ENCODE results near the gene VPS13D.
A peak's percentile ranks its signal among the peaks of the same experiment; 100 is the strongest.

The VPS13D gene

DNA sequence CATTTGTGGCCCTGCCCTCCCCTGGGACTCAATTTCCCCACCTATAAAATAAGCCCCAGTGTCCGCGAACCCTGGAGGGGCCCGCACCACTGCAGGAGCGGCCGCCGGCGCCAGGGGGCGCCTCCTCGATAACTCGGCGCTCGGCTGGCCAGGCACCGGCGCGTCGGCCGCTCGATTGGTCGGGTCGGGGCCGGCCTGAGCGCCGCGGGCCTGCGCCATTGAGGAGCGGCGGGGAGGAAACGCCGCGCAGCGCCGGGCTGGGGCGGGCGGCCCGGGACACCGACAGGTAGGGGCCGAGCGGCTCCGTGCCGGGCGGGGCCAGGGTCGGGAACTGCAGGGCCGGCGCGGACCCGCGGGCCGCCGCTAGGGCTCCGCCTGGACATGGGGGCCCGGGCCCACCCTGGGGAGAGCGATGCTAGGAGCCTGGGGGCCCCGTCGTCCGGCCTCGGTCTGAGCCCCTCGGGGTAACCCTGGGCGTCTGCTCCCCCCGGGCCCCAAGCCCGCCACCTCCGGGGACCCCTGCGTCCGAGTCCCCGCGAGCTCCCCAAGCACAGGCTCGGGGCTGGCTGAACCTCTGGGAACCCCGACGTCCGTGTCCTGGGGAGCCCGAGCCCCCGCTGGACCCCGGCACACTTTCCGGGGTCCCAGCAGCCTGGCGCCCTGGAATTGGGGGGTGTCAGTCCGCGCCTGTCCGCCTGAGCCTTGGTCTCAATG, at the start of gene VPS13D:
Gene VPS13D, plus strand, starts transcription at position 196 of the 714 bp plus-strand sequence. CDS start 4,237 bp downstream, outside the sequence.
- DNase-seq (ENCODE audit: low read depth): peak; percentile 69

DNA sequence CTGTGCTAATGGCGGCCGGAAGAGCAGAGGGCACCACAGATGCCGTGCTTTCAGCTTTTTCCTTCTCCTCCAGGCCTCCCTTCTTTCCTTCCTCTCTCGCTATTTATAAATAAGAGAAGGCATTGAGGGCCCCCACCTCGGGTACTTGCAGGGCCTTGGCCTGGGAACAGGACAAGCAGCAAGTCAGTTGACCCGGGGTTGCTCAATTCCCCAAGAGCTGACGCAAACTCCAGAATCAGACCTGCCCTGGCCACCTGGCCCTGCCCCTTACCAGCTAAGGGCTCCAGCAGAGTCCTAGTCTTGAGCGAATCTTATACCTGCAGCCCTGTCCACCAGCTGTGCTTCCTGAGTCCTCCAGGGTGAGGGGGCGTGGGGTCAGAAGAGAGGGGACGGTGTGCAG, 49.5 kb upstream of the VPS13D start:
- no peak for DNase-seq (ENCODE audit: low read depth)

DNA sequence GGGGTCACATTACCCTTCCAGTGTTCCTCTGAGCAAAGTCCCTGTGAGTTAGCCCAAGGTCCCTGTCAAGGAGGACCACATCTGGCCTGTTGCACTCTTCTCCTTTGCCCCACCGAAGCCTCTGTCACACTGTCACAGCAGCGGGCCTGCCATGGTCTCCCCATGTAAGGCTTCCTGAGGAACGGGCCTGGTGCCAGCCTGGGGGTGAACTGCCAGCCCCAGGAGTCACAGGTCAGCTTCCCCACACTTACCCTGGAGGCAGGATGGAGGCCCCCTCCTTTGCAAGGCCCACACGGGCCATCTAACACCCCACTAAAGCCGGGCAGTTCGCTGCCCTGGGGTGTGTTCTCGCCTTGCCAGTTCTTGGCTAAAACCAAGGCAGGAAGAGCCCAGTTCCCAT, 48.9 kb upstream of the VPS13D start:
- DNase-seq (ENCODE audit: low read depth): no peak

DNA sequence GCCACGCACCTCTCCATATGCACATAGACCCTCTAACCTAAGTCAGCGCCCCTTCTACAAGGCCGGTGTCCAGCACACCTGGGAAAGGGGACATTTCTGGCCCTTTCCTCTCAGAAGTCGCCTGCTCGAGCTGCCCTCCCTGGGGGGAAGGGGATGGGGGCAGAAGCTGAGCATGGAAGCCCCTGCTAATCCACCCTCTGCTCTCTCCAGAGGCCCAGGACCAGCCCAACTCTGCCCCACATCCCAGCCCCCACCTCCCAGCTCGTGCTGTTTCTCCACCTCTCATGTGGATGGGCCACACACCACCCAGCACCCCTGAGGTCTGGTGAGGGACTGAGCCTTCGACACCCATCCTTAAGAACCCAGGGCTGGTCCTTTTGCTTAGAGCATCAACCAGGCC, 48.3 kb upstream of the VPS13D start:
- DNase-seq (ENCODE audit: low read depth): no peak

DNA sequence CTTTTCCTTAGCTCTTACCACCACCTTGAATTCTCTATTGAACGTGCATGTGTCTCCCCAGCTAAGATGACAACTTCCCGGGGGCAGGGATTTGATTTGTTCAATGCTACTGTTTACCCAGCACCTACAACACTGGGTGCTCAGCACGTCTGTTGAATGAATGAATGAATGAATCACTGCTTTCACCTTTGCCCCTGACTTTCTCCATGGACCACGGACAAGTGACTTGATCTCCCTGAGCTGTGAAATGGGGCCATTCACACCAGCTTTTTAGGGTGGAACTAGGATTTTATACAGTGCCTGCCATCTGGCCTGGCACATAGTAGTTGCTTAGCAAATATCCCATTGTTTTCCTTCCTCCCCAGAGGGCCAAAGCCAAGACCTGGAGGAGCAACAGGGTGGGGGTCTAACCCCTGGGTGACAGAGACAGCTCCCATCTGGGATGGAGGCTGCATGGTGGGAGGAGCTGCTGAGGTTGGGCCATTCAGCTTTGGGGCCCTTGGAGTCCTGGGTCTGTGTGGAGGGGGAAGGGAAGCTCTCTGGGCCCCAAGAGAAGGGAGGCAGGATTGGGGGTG, 47.3 kb upstream of the VPS13D start:
- no peak for DNase-seq (ENCODE audit: low read depth)

GRCh38 chr1:12183095-12183794, 46.6 kb upstream of the VPS13D start:
- no peak for DNase-seq (ENCODE audit: low read depth)

DNA sequence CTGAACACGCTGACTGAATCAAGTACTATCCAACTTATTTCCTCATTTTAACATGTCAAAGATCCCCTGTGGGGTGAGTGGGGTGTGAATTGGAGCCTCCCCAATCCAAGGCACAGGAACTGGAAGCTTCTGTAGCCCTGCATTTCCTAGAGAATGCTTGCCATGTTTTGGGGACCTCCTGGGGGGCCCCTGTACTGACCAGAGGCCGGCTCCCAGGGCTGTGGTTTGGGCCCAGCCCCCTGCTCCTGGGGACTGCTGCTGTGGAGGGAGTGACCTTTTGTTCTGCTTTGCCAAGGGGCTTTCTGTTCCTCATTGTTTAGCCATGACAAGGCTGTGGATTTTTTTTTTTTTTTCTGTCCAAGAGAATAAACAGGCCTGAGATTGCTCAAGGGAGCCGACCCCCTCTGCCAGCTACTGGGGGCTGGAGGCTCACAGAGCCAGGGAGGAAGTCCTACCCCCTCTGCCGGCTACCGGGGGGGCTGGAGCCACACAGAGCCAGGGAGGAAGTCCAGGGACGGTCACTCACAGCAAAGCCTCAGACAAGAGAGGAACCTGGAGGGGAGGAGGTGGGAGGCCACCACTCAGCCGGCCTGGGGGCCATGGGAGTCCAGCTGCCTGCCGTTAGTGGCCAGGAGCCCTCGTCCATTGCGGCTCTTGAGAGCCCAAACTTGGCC, 45.7 kb upstream of the VPS13D start:
- no peak for DNase-seq (ENCODE audit: low read depth)

- DNase-seq (ENCODE audit: low read depth): no peak
Measured at GRCh38 chr1:12185036-12185917, 44.6 kb upstream of the VPS13D start.

DNA sequence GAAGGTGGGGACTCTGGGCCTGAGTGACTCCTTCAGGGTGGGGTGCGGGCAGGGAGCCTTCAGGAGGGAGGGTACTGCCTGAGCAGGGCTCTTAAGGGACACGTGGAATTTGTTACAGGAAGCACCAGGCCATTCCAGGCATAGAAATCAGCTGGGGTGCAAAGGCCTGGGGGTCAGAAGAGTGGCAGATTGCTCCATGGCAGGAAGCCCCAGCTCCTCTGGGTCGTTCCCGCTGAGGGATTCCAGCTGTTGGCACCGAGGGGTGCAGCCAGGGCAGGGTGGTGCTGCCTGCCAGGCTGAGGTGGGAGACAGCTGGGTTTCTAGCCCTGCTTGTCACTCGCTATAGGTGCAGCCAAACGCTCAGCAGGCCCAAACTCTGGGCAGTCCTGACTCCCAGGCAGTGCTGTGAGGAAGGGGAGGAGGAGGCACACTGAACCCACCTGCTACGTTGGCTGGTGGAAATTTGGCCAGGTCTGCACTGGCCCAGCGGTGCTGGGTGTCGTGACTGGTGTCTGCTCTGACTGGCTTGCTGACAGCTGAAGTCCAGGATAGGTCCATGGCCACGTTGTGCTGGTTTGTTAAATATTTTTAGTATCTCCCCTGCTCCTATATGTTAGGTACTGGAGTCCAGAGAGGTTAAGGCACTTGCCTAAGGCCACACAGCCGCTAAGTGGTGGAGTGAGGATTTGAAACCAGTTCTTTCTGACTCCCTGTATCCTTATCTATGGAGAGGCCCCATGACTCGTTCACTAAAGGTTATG, 43.7 kb upstream of the VPS13D start:
- DNase-seq (ENCODE audit: low read depth): no peak

GRCh38 chr1:12186679-12186985, 43.2 kb upstream of the VPS13D start:
- DNase-seq (ENCODE audit: low read depth): no peak

DNA sequence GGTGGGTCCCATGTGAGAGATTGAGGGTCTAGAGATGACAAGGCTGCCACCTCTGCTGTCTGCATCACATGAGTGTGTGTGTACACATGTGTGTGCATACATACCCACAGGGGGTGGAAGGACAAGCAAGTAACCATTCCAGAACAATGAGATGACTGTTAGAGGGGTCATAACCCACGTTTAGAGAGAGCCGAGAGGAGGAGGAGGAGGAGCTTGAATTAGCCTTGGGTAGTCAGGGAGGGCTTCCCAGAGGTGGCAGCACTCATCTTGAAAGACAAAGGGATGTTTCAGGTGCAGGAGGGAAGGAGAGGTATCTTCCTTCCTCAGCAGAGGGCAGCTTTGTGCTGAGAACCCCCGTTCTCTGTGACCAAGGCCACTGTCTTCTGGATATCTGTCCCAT, 41.7 kb upstream of the VPS13D start:
- DNase-seq (ENCODE audit: low read depth): no peak

DNA sequence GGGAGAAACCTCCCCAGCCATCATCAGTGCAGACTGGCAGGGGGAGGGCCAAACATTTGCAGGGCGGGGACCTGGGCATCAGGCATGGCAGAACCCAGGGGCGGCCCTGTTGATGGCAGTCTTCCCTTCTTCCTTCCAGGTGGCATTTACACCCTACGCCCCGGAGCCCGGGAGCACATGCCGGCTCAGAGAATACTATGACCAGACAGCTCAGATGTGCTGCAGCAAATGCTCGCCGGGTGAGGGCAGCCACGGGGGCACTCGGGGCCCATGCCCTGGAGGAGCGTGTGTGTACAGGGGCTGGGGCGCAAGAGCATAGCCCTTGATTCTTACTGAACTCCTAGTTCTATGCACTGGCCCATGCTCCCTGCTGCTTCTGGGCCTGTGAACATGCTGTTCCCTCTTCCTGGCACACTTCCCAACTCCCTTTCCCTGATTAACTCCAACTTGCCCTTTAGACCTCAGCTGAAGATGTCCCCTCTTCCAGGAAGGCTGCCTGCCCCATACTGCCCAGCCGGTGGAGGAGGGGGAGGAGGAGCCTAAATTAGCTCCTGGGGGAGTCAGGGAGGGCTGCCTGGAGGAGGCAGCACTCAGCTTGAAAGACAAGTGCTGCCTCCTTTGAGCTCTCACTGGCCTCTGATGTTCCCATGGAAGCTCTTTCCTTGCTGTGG, 41.0 kb upstream of the VPS13D start:
- no peak for DNase-seq (ENCODE audit: low read depth)

DNA sequence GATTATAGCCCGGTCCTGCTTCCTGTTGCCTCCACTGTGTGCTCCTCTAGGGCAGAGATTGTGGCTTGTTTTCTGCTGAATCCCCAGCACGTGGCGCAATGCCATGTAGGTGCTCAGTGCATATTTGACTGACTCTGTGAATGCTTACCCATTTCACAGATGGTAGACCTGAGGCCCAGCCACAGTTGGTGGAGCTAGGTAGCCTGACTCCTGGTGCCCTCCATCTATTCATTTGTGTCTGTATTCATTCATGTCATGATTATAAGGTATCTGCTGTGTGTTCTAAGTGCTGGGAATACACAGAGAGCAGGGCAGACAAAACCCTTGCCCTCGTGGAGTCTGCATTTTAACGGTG, 40.5 kb upstream of the VPS13D start:
- no peak for DNase-seq (ENCODE audit: low read depth)

- no peak for DNase-seq (ENCODE audit: low read depth)
Measured at GRCh38 chr1:12191242-12192032, 38.4 kb upstream of the VPS13D start.

DNA sequence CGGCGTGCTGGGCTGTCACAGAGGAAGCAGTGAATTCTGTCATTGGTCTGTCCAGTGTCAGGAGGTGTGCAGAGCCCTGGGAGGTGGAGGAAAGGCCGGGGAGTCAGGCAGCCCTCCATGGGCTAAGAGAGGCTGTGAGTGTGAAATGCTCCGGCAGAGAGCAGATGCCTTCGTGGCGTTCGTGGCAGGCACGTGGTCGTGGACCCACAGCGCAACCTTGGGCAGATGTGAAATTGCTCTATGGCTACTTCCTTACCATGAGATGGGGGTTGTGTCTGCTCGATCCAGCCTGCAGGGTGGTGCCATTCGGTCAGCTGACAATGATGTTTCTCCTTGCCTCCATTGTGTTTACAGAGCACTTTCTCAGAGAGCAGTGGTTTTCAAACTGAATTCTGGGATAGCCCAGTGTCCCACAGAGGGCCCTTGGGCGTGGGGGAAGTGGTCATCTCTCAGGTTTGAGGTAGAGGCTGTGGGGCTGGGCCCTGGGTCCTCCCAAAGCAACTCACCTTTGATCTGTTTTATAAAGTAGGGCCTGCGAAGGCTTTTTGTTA, 35.1 kb upstream of the VPS13D start:
- no peak for DNase-seq (ENCODE audit: low read depth)

DNA sequence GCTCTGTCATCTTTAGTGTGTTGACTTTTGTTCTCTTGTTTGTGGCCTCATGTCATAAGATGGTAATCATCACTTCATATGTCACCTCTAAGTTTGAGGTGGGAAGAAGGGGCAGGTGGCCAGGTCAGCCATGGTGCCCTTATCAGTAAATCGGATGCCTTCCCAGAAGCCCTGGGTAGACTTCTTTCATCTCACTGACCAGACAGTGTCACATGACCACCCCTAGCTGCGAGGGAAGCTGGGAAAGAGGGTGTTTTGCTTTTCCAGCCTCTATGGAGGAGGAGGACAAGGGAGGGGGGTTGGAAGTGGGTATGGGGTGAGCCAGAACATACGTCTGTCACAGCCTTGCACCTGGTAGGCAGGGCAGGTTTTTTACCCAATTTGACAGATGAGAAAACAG, 34.4 kb upstream of the VPS13D start:
- no peak for DNase-seq (ENCODE audit: low read depth)

GRCh38 chr1:12196641-12197482, 33.0 kb upstream of the VPS13D start:
- no peak for DNase-seq (ENCODE audit: low read depth)

DNA sequence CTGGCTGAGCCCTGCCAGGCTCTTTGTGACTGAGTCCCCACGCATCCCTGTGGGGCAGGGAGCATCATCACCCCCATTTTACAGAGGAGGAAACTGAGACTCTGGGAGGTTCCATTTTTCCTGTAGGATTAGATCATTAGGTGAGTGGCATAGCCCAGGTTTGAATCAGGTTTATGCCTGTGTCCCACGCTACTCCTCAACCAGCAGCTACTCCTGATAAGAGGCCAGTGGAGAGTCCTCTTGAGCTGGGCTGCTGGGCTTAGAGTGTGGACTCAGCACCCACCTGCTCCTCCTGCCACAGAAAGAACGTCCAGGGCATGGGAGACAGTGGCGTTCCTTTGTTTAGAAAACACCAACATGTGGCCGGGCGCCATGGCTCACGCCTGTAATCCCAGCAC, 32.3 kb upstream of the VPS13D start:
- no peak for DNase-seq (ENCODE audit: low read depth)

- DNase-seq (ENCODE audit: low read depth): no peak
Measured at GRCh38 chr1:12200208-12200607, 29.6 kb upstream of the VPS13D start.
